Right ventricle myocardium inferior (tissue), 1 donor: ENCODE measurements around the gene ZBTB39. TPM values are rescaled to one million over a fixed set of nuclear protein-coding genes. Genes with fewer than 3 reads are reported as not detected.

Experiments used
- ATAC-seq: fragments of 200-7000 bp; cut with Tn5 transposase; one replicate; pipeline ENCODE4 v1.9.1; 2020; ENCODE audit warnings: mild to moderate bottlenecking, moderate library complexity
- DNase-seq: peaks from one replicate; pipeline ENCODE4 v3.0.0; 2021; ENCODE audit errors: missing footprints
- intact Hi-C: fragments of 100-400 bp; cut with DNase I; formaldehyde crosslinking; loops from one replicate; pipeline ENCODE4 v1.11.0; 2022
- total RNA-seq: library from RNA; stranded (reverse); fragmentation: NEBNext Ultra II Directional; extraction: Animal tissue kit (Norgen Biotek cat#: 25700); gene quantifications from one replicate; pipeline ENCODE4 v1.2.1, GENCODE V29; 2021
- donor health status: DM: no; HTN: yes; CAD: no; lungs with severe emphysema.

Gene ZBTB39
- total RNA-seq, 1 donor from 2014 or later, result 3.3 TPM

GRCh38 chr12:57009949-57010626 lies 3.7 kb upstream of the ZBTB39 start:
- intact Hi-C loops, result loop anchor here (5.0 kb wide), 2 partner anchors 47 to 102 kb away; partner anchors contain the start of gene STAT6
- ATAC-seq (no peak), DNase-seq (no peak)

- DNase-seq (no peak), ATAC-seq (no peak)
- intact Hi-C loops, result loop anchor here (5.0 kb wide), 1 partner anchor 104 kb away; the partner anchor contains the start of gene STAT6
Measured at GRCh38 chr12:57008178-57008577, 1.8 kb upstream of the ZBTB39 start.

GRCh38 chr12:57006809-57007475 lies 596 bp upstream of the ZBTB39 start:
- intact Hi-C loops, result loop anchor here (5.0 kb wide), 1 partner anchor 105 kb away; the partner anchor contains the start of gene STAT6
- ATAC-seq, result no peak
- no peak for DNase-seq

- ATAC-seq, result no peak
Measured at GRCh38 chr12:57004651-57005050, 1.7 kb downstream of the ZBTB39 start.

GRCh38 chr12:57003395-57003794 lies 3.0 kb downstream of the ZBTB39 start:
- no peak for ATAC-seq
- DNase-seq, result no peak
- intact Hi-C loops, result loop anchor here (5.0 kb wide), 2 partner anchors 166 to 246 kb away; no protein-coding TSS in a partner anchor

More at GRCh38 chr12:57004651-57005050, 1.7 kb downstream of the ZBTB39 start:
- DNase-seq, result no peak
- intact Hi-C loops, result loop anchor here (5.0 kb wide), 3 partner anchors 108 to 247 kb away; partner anchors contain the start of gene STAT6

GRCh38 chr12:57001448-57001906 lies 4.9 kb downstream of the ZBTB39 start:
- intact Hi-C loops, result loop anchor here (1.0 to 5.0 kb wide), 3 partner anchors 54 to 244 kb away; no protein-coding TSS in a partner anchor
- peak; percentile 17 for ATAC-seq
- no peak for DNase-seq

GRCh38 chr12:57000393-57000792 lies 6.0 kb downstream of the ZBTB39 start:
- ATAC-seq, result no peak
- DNase-seq, result no peak
- intact Hi-C loops, result loop anchor here (5.0 kb wide), 2 partner anchors 163 to 243 kb away; no protein-coding TSS in a partner anchor

- intact Hi-C loops, result no loop called here
- ATAC-seq (no peak), DNase-seq (no peak)
Measured at GRCh38 chr12:56999456-56999855, 6.9 kb downstream of the ZBTB39 start.

GRCh38 chr12:56998981-56999380 lies 7.4 kb downstream of the ZBTB39 start:
- ATAC-seq (no peak), DNase-seq (no peak)
- intact Hi-C loops, result no loop called here

GRCh38 chr12:56998316-56998715 lies 8.0 kb downstream of the ZBTB39 start:
- intact Hi-C loops, result no loop called here
- DNase-seq (no peak), ATAC-seq (no peak)

GRCh38 chr12:56996793-56997545 lies 9.4 kb downstream of the ZBTB39 start:
- no peak for ATAC-seq
- intact Hi-C loops, result no loop called here
- no peak for DNase-seq

- ATAC-seq, result no peak
- DNase-seq, result no peak
- intact Hi-C loops, result no loop called here
Measured at GRCh38 chr12:56995930-56996496, 10.3 kb downstream of the ZBTB39 start.

GRCh38 chr12:56995201-56995929 lies 11.0 kb downstream of the ZBTB39 start:
- intact Hi-C loops, result no loop called here
- DNase-seq (no peak), ATAC-seq (no peak)

GRCh38 chr12:56994231-56994746 lies 12.1 kb downstream of the ZBTB39 start:
- intact Hi-C loops, result no loop called here
- DNase-seq (no peak), ATAC-seq (no peak)

GRCh38 chr12:56993346-56993745 lies 13.0 kb downstream of the ZBTB39 start:
- ATAC-seq (no peak), DNase-seq (no peak)
- intact Hi-C loops, result no loop called here

- ATAC-seq (peak; percentile 61), DNase-seq (no peak)
- intact Hi-C loops, result no loop called here
Measured at GRCh38 chr12:56991319-56992246, 14.8 kb downstream of the ZBTB39 start.
